GM23338 (cell line): Measurements from ENCODE around the gene MOSMO.

ENCODE experiments used
- EZH2 ChIP-seq: fragments of 200-600 bp; sonication (generic); IDR thresholded peaks from one replicate; pipeline ENCODE4 v1.8.0; 2017; ENCODE audit warnings: antibody characterized with exemption, mild to moderate bottlenecking, low read depth; ENCODE audit not compliant: unreplicated experiment
- EZH2phosphoT487 ChIP-seq: fragments of 200-600 bp; sonication (generic); IDR thresholded peaks from one replicate; pipeline ENCODE4 v1.8.1; 2018; ENCODE audit warnings: antibody characterized with exemption; ENCODE audit not compliant: unreplicated experiment
- POLR2AphosphoS5 ChIP-seq: IDR thresholded peaks from 2 replicates; pipeline ENCODE4 v1.6.1; 2016; ENCODE audit warnings: antibody characterized with exemption, low read depth
- ZNF114 ChIP-seq: fragments of 250-450 bp; sonication (Bioruptor Pico); IDR thresholded peaks from 2 replicates; pipeline ENCODE4 v1.5.0; 2020; ENCODE audit warnings: mild to moderate bottlenecking, moderate library complexity
- TF ChIP-seq, protein P1 (sequence below), 2 experiments: fragments of 200-600 bp in 1 of 2; sonication (generic) in 1 of 2; conservative IDR thresholded peaks; 2 replicates each; pipeline versions ENCODE4 v1.5.1 to v1.6.1; 2016 to 2017; ENCODE audit warnings: antibody characterized with exemption in 2 of 2, low read depth in 2 of 2, mild to moderate bottlenecking in 2 of 2, moderate library complexity in 1 of 2
- TF ChIP-seq, protein P2 (sequence below): IDR thresholded peaks from one replicate; pipeline ENCODE4 v1.6.1; 2018; ENCODE audit warnings: antibody characterized with exemption; ENCODE audit not compliant: unreplicated experiment

DNA sequence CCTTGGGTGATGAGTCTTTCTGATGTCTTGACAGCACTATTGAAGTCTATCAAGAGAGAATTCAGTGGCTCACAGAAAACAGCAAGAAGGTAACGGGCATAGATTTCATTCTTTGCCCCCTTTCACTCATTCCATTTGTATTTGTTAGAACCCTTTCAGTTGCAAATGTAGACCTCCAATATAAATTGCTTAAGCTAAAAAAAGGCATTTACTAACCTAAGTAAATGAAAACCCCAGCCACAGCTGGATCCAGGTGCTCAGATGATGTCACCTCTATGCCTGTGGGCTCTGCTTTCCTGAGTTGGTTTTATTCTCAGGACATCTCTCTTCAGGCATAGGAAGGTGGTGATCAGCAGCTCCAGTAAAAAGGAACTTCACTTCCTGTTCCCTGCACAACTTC is 95.5 kb downstream of the MOSMO start:
- TF ChIP-seq, protein P1, sequence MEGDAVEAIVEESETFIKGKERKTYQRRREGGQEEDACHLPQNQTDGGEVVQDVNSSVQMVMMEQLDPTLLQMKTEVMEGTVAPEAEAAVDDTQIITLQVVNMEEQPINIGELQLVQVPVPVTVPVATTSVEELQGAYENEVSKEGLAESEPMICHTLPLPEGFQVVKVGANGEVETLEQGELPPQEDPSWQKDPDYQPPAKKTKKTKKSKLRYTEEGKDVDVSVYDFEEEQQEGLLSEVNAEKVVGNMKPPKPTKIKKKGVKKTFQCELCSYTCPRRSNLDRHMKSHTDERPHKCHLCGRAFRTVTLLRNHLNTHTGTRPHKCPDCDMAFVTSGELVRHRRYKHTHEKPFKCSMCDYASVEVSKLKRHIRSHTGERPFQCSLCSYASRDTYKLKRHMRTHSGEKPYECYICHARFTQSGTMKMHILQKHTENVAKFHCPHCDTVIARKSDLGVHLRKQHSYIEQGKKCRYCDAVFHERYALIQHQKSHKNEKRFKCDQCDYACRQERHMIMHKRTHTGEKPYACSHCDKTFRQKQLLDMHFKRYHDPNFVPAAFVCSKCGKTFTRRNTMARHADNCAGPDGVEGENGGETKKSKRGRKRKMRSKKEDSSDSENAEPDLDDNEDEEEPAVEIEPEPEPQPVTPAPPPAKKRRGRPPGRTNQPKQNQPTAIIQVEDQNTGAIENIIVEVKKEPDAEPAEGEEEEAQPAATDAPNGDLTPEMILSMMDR (conservative IDR thresholded peaks at IDR 0.05; ENCODE audit: low read depth in 2 of 2), result no peak
- TF ChIP-seq POLR2AphosphoS5 (no peak), EZH2 (no peak), EZH2phosphoT487 (no peak), ZNF114 (CRISPR knock-in tag) (no peak)
- TF ChIP-seq, protein P2, sequence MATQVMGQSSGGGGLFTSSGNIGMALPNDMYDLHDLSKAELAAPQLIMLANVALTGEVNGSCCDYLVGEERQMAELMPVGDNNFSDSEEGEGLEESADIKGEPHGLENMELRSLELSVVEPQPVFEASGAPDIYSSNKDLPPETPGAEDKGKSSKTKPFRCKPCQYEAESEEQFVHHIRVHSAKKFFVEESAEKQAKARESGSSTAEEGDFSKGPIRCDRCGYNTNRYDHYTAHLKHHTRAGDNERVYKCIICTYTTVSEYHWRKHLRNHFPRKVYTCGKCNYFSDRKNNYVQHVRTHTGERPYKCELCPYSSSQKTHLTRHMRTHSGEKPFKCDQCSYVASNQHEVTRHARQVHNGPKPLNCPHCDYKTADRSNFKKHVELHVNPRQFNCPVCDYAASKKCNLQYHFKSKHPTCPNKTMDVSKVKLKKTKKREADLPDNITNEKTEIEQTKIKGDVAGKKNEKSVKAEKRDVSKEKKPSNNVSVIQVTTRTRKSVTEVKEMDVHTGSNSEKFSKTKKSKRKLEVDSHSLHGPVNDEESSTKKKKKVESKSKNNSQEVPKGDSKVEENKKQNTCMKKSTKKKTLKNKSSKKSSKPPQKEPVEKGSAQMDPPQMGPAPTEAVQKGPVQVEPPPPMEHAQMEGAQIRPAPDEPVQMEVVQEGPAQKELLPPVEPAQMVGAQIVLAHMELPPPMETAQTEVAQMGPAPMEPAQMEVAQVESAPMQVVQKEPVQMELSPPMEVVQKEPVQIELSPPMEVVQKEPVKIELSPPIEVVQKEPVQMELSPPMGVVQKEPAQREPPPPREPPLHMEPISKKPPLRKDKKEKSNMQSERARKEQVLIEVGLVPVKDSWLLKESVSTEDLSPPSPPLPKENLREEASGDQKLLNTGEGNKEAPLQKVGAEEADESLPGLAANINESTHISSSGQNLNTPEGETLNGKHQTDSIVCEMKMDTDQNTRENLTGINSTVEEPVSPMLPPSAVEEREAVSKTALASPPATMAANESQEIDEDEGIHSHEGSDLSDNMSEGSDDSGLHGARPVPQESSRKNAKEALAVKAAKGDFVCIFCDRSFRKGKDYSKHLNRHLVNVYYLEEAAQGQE, result no peak
